ENCODE data around the gene XPC. TPM values are rescaled to one million over a fixed set of nuclear protein-coding genes. Genes with fewer than 3 reads are reported as not detected.
"Not testable (repeated sequence)": the region's sequence is repeated elsewhere in the genome, so short reads cannot be mapped to it uniquely, and the experiment has no call there.

XPC gene
- total RNA-seq, 2 donors from 2014 or later: 24.5 to 51.4 TPM

DNA sequence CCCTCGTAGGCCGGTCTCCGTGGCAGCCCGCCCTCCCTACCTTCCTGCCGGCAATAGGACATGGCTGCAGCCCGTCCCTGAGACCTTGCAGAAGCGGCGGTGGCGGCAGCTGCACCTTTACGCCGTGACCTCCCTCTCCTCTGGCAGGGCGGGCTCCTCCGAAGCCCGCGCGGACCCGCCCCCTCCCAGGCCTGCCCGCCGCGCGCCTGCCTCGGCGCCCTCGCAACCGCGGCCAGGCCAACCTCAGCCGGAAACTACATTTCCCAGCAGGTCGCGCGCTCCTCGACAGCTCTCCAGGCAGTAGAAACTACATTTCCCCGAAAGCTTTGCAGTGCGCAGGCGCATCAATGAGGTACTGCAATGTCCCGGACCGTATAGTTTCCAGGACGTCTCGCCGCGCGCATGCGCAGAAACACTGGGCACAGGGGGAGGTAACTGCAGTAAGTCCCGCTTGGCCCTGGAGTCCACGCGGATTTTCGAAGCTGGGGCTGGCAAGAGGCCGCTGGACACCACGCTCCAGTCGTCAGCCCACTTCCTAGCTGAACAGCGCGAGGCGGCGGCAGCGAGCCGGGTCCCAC is 53.7 kb downstream of the XPC start, which contains the start of the genes CHCHD4 and TMEM43:
CHCHD4 (minus strand) TSS at position 256 of the 578 bp plus-strand sequence; CDS start at position 62, 194 bp downstream.
TMEM43 (plus strand) TSS at position 438 of the 578 bp plus-strand sequence. CDS start 142 bp downstream, outside the sequence.
- ATAC-seq (peak; percentile 86 to 94), DNase-seq (ENCODE audit: low spot score in 2 of 2) (peak; percentile 92 to 99)
- Mint-ChIP-seq H3K36me3 (peaks cover 44 to 55% of the 10 kb centered on the region in 2 donors), H3K27ac (peak within 1 kb of the TSS; percentile 98 to 100), H3K9me3 (no peaks in the 10 kb centered on the region)

DNA sequence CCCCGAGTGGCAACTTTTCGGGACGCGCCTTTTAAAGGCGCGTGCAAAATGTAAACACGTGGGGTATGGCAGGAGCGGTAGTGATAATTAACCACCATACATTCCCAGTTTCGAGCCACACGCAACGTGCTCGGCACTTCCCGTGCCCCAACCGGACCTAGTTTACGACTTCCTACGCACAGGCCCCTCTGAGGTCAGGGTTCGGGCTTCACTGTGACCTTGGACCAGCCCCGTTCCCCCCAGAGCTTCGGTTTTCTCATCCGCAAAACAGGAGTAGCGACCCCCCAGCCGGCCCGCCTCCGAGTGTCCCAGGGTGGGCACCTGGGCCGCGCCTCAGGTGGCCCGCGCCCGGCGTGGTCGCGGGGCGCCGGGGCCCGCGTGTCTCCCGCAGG is 54.2 kb downstream of the XPC start:
- Mint-ChIP-seq H3K36me3 (peaks cover 44 to 51% of the 10 kb centered on the region in 2 donors), H3K27ac (peak overlapping the region; percentile 91 to 100), H3K9me3 (no peaks in the 10 kb centered on the region)
- DNase-seq (ENCODE audit: low spot score in 2 of 2): peak in 1 of 2 donors; percentile 39
- ATAC-seq: peak; percentile 22 to 35

DNA sequence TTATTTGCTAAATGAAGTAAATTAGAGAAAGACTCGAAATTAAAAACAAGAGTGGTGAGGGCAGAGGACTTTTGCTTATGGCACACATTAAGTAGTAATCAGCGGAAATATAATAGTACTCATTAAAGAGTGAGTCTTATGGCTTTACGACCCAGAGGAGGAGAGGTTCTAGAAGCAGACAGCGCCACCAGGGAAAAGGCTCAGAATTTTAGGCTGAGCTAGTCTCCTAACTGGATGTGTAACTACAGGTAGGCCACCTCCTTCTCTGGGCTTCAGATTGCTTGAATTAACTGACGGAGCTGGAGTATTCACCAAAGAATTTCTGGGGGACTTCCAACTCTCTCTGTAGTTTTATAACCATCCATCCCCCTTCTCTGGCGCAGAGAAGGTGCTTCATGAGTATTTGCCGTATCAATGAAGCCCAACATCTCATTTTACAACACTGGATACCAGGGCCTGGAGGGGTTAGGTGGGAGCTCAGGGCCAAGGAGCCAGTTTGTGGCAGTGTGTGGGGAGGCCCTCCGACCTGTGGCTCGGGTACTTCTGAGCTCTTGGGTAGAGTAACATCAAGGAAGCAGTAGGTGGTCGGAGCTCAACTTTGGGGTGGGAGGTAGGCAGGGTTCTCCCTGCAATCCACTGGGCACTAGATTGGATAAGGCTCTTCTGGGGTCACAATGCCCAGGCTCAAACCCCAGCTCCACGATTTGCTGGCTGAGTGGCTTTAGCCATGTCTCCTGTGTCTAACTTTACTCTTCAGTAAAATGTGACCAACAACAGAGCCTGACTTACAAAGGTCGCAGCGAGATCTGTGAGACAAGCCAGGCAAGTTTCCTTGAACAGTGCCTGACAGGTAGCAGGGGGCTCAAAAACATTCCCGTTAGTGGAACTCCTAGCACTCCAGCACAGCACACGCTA is 54.8 kb downstream of the XPC start:
- Mint-ChIP-seq H3K36me3 (peaks cover 39 to 45% of the 10 kb centered on the region in 2 donors), H3K27ac (peak overlapping the region; percentile 91 to 100)
- DNase-seq (ENCODE audit: low spot score in 2 of 2): no peak

DNA sequence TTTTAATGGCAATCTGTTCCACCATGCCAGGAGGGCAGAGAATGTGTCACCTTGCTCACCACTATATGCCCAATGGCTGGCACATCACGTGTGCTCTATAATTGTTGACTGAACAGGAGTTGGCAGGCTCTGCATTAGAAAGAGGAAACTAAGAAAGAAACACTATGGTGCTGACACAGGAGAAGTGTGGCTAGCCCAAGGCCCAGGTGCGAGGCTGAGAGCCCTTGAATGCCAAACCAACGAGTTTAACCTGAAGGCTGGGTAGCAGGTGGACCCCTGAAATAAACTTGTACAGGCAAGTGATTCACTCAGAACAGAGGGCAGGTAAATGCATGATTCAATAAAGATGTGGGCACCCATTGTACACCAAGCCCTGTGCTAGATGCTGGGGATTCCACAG is 56.1 kb downstream of the XPC start:
- ATAC-seq (no peak), DNase-seq (ENCODE audit: low spot score in 2 of 2) (no peak)
- no peaks in the 10 kb centered on the region for H3K9me3 Mint-ChIP-seq
- H3K27ac Mint-ChIP-seq: peak overlapping the region; percentile 46 to 100
- peaks cover 32 to 34% of the 10 kb centered on the region in 2 donors for H3K36me3 Mint-ChIP-seq

More for the DNA sequence above, 54.8 kb downstream of the XPC start:
- H3K9me3 Mint-ChIP-seq: no peaks in the 10 kb centered on the region
- no peak for ATAC-seq

DNA sequence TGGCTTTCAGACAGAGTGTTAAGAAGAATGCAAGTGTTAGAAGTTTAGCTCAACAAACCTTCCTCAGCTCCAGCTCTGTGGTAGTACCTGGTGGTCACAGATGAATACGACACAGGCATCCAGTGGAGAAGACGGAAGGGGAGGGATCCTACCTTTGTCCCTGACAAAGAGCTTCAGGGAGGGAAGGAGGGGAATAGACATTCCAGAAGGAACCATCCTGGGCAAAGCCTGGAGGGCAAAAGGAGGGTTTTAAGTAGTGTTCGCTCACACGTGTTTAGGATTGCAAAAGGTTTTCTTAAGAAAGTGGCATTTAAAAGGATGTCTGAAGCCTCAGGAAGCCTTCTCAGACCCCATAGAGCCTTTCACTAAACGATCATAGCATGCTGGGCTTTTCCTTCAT is 56.5 kb downstream of the XPC start:
- peaks cover 31 to 34% of the 10 kb centered on the region in 2 donors for H3K36me3 Mint-ChIP-seq
- no peak for DNase-seq (ENCODE audit: low spot score in 2 of 2)
- no peaks in the 10 kb centered on the region for H3K9me3 Mint-ChIP-seq
- H3K27ac Mint-ChIP-seq: peak overlapping the region; percentile 39 to 100
- ATAC-seq: no peak

DNA sequence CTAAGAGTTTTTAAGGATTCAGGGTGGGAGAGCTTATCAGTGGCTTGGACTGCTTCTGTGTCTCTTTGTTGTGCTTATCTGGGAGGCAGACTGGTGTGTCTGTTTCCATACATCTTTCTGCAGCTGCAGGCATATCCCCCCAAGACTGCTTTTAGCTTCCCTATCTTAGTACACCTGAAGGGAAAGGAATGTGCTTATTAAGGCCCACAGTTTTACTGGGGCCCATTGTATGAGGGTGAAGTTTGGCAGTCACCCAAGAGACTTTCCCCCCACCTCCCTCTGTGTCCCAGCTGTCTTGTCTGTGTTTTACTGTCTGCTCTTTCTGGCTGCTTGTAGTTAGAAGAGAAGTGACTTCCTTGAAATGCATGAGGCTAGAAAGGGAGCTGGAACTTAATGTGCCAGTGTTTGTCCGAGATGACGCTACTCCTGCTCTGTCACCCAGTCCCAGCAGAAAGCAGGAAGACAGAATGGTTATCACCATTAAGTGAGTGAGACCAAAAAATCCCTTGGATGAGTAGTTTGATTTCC is 57.4 kb downstream of the XPC start:
- DNase-seq (ENCODE audit: low spot score in 2 of 2); H3K9me3 Mint-ChIP-seq; ATAC-seq: not testable (repeated sequence)
- Mint-ChIP-seq H3K36me3 (peaks cover 30 to 39% of the 10 kb centered on the region in 2 donors), H3K27ac (peak overlapping the region in 1 of 2 donors; percentile 100)

DNA sequence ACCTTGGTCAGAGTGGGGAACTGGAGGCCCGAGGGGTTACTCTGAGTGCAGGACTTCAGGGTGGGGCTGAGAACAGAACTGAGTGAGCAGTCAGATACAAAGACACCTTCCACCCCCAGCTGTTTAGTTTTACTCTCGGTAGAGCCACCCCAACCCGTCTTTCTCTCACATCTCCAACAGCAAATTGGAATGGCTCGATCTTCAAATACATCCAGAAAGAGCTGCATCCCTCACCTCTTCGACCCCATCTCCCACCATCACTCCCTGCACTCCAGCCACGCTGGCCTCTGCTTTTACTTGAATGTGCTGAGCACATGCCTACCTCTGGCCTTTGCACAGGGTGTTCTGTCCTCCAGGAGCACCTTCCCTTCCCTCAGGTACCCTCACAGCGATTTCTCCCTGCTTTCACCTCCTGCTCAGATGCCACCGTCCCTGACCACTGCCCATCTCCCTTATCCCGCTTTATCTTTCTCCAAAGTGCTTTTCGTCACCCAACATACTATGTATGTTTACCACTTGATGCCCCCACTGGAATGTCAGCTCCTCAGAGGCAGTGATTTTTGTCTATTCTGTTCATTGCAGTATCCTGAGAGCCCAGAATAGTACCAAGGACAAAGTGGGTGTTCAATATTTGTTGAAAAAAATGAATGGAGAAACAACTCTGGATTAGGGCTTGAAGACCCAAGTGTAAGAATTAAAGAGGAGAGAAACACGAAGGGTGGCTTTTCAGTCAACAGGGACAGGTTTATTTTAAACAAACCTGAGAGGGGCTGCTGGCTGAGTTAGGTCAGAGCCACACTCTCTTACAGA is 58.1 kb downstream of the XPC start:
- H3K27ac Mint-ChIP-seq: peak overlapping the region; percentile 85 to 100
- ATAC-seq: no peak
- H3K36me3 Mint-ChIP-seq: peaks cover 23 to 35% of the 10 kb centered on the region in 2 donors
- H3K9me3 Mint-ChIP-seq: no peaks in the 10 kb centered on the region
- DNase-seq (ENCODE audit: low spot score in 2 of 2): no peak

DNA sequence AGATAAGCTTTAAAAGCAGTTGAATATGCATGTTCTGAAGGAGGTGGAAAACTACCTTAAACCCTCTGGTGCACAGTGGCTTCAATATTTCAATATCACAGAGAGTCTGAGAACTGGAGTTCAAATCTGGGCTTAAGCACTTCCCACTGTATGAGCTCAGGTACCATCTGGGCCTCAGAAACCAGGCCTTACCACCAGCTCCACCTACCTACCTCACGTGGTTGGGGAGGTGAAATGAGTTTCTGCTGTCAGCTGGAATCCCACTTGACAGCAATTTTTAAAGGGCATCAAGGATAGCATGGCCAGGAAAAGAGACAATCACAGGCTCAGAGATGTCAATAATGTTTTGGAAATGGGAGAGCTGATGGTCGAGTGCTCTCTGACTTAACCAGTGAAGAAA is 58.8 kb downstream of the XPC start:
- DNase-seq (ENCODE audit: low spot score in 2 of 2): no peak
- ATAC-seq: no peak
- H3K27ac Mint-ChIP-seq: no peak overlapping the region
- H3K36me3 Mint-ChIP-seq: peaks cover 21 to 33% of the 10 kb centered on the region in 2 donors
- H3K9me3 Mint-ChIP-seq: no peaks in the 10 kb centered on the region

DNA sequence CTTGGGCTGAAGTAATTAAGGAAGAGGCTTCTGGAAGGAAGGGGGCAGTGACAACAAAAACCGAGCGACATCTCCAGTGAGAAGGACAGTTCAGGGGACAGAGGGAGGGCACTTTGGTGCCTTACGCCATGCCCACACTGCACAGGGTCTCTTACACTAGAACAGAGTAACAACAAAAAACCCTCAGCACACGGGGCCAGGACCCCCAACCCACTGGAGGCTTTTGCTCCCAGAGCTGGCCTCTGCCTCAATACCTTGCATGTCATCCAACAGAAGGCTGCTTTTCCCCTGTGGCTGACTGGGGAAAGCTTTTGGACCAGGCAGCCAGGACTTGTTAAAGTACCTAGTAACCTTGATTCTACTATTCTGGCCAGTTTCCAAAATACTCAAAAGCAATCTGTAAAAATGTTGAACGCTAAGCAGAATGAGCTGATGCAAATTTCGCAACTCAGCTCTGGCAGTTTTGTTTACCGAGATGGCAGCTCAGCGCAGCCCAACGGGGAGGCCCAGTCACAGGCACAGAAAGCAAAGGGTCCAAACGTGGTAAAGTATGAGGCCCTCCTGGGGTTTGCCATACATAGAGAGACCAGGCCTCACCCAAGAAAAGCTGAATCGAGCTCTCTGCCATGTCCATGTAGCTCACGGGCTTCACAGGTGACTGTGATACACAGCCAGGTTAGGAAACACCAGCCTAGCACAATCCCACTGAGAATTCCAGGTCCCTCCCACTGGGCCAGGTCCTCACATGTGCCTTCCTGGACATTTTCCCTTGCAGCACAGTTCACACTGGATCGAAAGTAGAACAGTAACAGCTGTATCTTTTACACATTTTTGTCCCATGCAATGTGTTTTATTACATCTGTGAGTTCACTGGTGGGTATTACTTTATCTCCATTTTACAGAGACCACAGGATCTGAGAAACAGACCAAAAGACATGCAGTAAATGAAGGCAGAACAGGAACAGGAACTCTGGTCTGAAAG is 59.7 kb downstream of the XPC start:
- no peak for DNase-seq (ENCODE audit: low spot score in 2 of 2)
- Mint-ChIP-seq H3K27ac (peak overlapping the region; percentile 53 to 55), H3K36me3 (peaks cover 21 to 28% of the 10 kb centered on the region in 2 donors), H3K9me3 (no peaks in the 10 kb centered on the region)
- ATAC-seq: no peak

DNA sequence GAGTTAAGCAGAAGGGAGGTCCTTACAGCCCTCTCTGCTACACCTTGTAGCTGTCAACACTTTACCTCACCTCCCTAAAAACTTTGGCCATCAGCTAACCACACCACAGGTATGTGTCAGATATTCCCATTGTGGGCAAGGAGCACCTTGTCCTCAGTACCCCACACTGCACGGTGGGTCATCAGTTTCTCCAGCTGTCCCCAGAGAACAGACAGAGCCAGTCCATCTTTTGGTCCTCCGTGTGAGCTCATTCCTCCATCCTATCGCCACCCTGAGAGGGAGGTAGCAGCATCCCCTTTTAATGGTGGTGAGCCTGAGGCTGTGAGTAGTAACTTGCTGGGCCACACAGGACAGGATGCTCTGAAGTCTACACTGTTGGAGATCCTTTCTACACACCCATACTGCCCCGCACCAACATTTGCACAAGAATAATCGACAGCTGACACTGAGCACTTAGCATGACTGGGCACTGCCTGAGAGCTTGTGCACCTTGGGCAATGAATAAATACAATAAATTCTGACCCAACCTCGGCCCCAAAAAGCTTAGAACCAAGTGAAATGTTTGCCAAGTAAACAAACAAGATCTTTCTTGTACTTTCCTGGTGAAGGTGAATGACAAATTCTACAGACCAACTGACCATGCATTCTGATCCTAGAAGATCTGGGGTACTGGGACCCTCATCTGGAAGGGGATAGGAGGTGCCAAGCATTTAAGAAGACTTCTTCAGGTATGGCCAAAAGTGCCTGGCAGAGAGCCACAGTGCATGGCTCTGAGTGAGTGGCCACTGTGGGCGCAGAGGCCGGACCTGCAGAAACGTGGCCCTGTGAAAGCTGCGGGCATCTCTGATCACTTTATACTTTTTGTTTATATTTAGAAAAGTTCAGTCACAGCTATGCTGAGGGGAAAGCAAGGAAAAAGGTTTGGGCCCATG is 60.7 kb downstream of the XPC start:
- no peak for DNase-seq (ENCODE audit: low spot score in 2 of 2)
- Mint-ChIP-seq H3K36me3 (peaks cover 22 to 32% of the 10 kb centered on the region in 2 donors), H3K9me3 (no peaks in the 10 kb centered on the region), H3K27ac (peak overlapping the region in 1 of 2 donors; percentile 53)
- ATAC-seq: no peak

DNA sequence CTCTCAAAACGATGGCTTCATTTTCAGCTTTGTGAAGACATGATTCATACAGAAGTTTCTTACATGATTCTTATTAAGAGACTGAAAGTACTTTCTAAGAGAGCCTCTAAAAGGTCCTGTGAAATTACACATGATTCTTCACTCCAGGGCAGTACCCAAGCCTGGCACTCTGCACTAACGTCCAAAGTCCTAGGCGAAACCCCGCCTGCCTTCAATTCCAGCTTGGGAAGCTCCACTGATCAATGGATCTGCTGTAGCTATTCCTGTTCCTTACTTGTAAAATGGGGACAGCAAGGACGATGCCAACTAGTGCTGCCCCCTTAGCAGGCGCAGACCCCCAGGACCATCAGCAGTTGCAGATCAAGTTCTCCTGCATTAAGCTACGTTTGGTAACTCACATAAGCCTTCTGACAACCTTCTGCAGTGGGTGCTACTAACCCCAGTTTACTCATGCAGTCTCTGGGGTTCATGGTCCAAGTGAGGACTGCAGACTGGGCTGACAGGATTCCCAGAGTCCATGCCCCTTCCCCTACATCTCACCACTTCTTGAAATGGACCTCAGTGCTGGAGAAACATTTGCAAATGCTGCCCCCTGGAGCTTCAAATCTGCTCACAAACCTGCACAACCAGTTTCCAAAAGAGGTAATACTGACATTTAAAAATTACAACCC is 64.3 kb downstream of the XPC start:
- Mint-ChIP-seq H3K27ac (no peak overlapping the region), H3K9me3 (no peaks in the 10 kb centered on the region), H3K36me3 (peaks cover 24 to 26% of the 10 kb centered on the region in 2 donors)
- no peak for ATAC-seq
- DNase-seq (ENCODE audit: low spot score in 2 of 2): no peak

DNA sequence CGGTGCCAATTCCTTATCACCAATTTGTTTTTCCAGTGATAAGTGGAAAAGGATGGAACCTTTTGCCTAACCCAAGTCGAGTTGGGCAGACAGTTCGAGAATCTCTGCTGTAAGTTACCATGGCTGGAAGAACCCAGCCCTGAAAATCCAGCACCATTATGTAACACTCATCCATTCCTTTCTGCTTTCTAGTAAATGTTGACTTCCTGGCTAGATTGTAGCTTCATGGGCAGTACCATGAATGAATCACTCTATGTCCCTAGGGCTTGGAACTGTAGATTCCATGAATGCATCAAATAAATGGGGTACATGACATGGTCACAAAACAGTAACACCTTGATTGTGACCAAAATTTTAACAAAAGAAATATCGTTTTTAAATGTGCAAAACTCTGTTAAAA is 67.7 kb downstream of the XPC start:
- ATAC-seq: no peak
- Mint-ChIP-seq H3K27ac (no peak overlapping the region), H3K9me3 (no peaks in the 10 kb centered on the region), H3K36me3 (peaks cover 17 to 26% of the 10 kb centered on the region in 2 donors)
- no peak for DNase-seq (ENCODE audit: low spot score in 2 of 2)

DNA sequence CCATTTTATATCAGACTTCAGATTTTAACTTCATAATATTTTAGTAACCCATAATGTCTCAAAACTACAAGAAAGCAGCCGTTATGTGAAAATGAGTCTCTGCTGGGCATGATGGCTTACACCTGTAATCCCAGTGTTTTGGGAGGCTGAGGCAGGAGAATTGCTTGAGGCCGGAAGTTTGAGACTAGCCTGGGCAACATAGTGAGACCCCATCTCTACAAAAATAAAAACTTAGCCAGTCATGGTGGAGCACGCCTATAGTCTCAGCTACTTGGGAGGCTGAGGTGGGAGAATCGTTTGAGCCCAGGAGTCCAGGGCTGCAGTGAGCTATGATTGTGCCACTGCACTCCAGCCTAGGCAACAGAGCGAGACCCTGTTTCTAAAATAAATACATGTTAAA is 68.6 kb downstream of the XPC start:
- not testable (repeated sequence) for H3K9me3 Mint-ChIP-seq; H3K27ac Mint-ChIP-seq; DNase-seq (ENCODE audit: low spot score in 2 of 2); ATAC-seq
- peaks cover 17 to 26% of the 10 kb centered on the region in 2 donors for H3K36me3 Mint-ChIP-seq
